ENCODE results near the gene G3BP1.
A peak's percentile ranks its signal among the peaks of the same experiment; 100 is the strongest.
"Not testable (repeated sequence)": the region's sequence is repeated elsewhere in the genome, so short reads cannot be mapped to it uniquely, and the experiment has no call there.

Gene G3BP1

DNA sequence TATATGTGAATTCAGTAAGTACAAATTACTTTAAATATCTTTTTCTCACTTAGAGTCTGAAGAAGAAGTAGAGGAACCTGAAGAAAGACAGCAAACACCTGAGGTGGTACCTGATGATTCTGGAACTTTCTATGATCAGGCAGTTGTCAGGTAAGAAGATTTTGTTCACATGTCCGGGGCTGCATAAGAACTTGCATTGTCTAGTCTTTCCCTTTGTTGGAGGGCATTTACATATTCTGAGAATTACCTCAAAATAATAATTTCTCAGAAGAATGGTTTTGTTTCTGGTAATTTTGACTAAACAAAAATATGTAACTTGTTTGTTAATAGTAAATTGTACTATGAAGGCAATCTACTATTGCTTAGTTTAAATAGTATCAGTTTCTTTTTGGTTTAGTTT lies 23.7 kb downstream of the G3BP1 start:
- DNase-seq (ENCODE audit: low read depth in 2 of 2), result no peak

GRCh38 chr5:151798674-151799073 lies 26.9 kb downstream of the G3BP1 start:
- no peak for DNase-seq (ENCODE audit: low read depth in 2 of 2)

DNA sequence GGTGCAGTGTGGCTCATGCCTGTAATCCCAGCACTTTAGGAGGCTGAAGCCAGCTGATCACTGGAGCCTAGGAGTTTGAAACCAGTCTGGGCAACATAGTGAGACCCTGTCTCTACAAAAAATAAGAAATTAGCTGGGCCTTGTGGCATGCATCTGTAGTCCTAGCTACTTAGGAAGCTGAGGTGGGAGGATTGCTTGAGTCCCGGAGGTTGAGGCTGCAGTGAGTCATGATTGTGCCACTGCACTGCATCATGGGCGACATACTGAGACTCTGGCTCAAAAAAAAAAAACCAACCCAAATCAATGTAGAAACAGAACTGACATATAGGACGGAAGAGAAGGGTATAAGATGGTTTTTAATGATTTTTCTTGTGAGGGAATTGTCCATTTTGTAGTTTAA lies 27.7 kb downstream of the G3BP1 start:
- no peak for DNase-seq (ENCODE audit: low read depth in 2 of 2)

GRCh38 chr5:151800532-151800931 lies 28.8 kb downstream of the G3BP1 start:
- DNase-seq (ENCODE audit: low read depth in 2 of 2), result no peak

- DNase-seq (ENCODE audit: low read depth in 2 of 2), result no peak
Observed at GRCh38 chr5:151805414-151806223, 33.9 kb downstream of the G3BP1 start.

DNA sequence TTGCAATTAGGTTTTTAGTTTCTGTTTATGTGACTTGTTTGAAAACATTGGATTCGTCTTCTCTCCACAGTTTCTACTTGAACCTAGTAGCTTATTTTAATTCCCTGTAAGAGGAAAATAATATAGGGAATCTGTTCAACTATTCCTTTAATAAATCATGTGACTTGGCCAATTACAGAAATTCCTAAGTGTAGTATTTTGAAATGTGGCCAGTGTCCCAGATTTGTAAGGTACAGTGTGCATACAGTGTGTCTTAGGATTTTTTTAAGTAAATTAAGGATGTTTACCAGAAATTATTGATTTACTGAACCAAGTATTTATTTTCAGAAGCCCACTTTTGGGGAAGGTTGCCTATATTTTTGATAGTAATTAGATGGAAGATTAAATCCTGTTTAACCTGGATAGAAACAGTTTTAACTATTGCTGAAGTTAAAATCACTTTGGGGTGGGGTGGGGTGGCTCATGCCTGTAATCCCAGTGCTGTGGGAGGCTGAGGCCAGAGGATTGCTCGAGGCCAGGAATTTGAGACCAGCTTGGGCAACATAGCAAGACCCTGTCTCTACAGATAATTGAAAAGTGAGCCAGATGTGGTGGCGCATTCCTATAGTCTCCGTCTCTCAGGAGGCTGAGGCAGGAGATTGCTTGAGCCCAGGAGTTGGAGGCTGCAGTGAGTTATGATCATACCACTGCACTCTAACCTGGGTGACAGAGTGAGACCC lies 36.9 kb downstream of the G3BP1 start:
- DNase-seq (ENCODE audit: low read depth in 2 of 2), result no peak

DNA sequence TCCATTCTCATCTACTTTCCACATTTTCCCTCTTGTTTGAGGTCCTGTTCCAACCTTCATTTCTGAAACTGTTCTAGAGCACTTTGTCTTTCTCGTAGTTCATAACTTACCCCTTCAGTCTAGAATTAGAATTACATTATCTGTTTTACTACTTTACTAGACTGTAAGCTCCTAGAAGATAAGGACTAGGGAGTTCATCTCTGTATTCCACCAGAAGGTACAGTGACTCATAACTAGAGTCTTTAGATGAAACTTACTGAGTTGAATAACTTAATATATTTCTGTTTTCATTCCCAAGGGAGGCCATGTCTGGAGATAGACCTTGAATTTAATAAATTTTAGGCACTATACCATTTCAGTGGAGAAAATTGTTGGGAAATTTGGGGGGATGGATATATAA lies 38.7 kb downstream of the G3BP1 start:
- DNase-seq (ENCODE audit: low read depth in 2 of 2), result no peak

DNA sequence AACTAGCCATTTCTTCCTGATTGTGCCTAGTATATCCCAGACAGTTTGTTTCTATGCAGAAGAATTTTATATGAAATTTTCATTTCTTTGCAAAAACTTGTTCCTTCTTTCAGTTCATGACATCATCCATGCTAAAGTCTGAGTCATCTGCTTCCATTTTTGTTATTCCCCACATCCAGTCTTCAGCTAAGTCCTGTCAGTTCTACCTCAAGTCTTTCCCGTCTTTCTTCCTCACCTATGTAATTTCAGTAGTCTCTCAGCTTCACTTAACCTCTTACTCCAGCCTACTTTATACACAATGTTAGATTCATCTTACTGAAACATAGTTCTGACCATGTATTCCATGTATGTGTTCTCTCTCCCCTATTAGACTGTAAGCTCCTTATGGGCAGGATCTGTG lies 39.1 kb downstream of the G3BP1 start:
- DNase-seq (ENCODE audit: low read depth in 2 of 2), result no peak

GRCh38 chr5:151811593-151812321 lies 40.0 kb downstream of the G3BP1 start:
- no peak for DNase-seq (ENCODE audit: low read depth in 2 of 2)

GRCh38 chr5:151812757-151813309 lies 41.1 kb downstream of the G3BP1 start:
- no peak for DNase-seq (ENCODE audit: low read depth in 2 of 2)

DNA sequence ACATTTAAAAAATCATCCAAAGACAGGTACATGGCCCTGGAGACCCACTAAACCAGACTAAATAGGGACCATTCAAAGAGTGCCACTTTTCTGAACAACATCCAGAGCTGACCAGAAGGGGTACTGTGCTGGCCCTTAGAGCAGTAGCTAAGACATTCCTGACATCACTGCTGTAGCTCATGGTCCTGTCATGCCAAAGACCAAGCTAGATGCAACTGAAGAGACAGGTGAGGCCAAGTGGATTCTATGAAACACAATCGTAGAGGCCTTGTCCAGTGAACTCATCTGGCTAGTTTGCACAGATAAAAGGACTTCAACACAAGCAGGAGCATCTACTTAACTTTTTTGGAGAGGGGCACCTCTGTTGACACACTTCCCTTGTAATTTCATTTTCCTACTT lies 43.3 kb downstream of the G3BP1 start:
- DNase-seq (ENCODE audit: low read depth in 2 of 2), result no peak

DNA sequence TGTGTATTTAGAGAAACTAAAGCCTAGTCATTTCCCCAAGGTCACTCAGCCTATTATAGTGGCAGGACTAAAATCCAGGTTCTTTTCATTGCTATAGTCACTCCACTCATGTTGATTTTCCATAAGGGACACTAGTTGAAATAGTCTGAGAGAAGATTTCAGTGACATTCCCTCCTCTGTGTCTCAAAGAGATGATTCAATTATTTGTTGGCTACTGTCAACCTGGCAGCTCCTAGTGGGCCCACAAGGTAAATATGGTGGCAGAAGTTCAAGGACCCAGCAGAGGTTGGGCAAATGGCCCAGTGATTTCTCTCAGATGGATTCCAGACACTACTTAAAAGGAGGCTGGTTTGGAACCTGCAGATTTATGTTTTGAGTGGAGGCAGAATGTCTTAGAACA lies 48.1 kb downstream of the G3BP1 start:
- no peak for DNase-seq (ENCODE audit: low read depth in 2 of 2)

GRCh38 chr5:151820271-151820670 lies 48.5 kb downstream of the G3BP1 start:
- DNase-seq (ENCODE audit: low read depth in 2 of 2), result no peak

- no peak for DNase-seq (ENCODE audit: low read depth in 2 of 2)
Observed at GRCh38 chr5:151820903-151821302, 49.1 kb downstream of the G3BP1 start.

DNA sequence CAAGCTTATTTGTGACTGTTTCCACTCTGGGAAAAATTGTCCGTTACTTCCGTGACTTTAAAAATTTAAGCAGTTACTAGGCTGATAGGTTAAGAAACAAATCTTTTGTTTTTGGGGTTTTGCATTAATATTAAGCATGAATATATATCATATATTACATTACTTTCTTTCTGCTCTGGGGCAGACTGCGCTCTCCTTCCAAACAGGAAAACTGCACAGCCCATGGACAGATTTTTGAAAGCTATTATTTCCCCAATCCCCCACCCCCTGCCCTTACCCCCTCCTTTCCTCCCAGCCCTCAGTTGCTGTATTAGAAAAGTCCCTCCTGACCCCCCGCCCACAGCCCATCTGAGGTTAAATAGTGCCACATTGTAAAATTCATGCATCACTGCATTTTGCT lies 50.4 kb downstream of the G3BP1 start:
- DNase-seq (ENCODE audit: low read depth in 2 of 2), result no peak

GRCh38 chr5:151825445-151825844 lies 53.7 kb downstream of the G3BP1 start:
- peak in 1 of 2 donors; percentile 3 for DNase-seq (ENCODE audit: low read depth in 2 of 2)

DNA sequence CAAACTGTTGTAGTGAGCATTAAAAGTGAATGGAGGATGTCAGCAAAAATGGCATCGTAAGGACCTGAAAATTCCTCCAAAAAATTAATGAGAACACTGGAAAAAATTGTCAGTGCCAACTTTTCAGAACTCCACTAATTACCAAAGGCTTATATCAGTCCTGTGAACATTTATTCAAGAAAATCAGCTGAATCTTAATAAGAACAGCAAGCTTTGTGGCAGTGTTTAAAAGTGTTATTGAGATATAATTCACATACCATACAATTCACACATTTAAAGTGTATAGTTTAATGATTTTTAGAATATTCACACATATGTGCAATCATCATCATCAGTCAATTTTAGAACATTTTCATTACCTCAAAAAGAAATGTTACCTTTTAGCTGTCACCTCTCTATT lies 57.6 kb downstream of the G3BP1 start:
- no peak for DNase-seq (ENCODE audit: low read depth in 2 of 2)

DNA sequence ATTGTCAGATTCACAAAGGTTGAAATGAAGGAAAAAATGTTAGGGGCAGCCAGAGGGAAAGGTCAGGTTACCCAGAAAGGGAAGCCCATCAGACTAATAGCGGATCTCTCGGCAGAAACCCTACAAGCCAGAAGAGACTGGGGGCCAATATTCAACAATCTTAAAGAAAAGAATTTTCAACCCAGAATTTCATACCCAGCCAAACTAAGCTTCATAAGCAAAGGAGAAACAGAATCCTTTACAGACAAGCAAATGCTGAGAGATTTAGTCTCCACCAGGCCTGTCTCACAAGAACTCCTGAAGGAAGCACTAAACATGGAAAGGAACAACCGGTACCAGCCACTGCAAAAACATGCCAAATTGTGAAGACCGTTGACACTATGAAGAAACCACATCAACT lies 61.1 kb downstream of the G3BP1 start:
- DNase-seq (ENCODE audit: low read depth in 2 of 2), result not testable (repeated sequence)

- no peak for DNase-seq (ENCODE audit: low read depth in 2 of 2)
Observed at GRCh38 chr5:151846765-151847164, 75.0 kb downstream of the G3BP1 start.

DNA sequence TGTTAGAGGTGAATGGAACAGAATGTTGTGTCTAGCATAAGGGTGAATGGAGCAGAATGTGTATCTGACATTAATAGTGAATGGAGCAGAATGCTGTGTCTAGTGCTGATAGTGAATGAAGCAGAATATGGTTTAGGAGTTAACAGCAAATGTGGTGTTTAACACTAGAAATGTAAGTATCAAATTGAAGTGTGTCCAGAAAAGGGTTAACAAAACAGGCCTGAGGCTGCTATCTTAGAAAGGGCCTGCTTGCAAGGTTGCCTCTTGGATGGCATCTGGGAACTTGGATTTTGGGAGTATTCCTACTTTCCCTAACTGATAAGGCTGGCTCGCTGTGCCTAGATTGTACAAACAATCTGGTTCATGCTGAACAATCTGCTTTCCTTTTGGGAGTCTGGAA lies 76.1 kb downstream of the G3BP1 start:
- DNase-seq (ENCODE audit: low read depth in 2 of 2), result no peak

DNA sequence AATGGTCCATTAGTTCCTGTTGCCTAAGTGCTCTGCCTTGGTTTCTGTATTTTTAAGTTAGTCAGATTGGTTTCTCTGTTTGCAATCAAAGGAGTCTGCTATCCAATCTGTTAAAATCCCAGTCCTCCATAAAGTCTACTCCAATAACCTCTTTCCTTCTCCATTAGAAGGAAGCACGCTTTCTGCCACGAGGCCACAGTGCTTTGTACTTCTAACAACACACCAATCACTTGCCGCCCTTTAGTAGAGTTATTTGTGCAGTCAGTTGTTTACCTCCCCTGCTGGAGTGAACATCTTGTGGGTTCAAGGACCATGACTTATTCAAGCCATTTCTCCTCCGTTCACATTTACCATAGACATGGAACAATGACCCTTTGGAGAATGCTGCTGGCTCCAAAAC lies 83.9 kb downstream of the G3BP1 start:
- DNase-seq (ENCODE audit: low read depth in 2 of 2), result no peak

DNA sequence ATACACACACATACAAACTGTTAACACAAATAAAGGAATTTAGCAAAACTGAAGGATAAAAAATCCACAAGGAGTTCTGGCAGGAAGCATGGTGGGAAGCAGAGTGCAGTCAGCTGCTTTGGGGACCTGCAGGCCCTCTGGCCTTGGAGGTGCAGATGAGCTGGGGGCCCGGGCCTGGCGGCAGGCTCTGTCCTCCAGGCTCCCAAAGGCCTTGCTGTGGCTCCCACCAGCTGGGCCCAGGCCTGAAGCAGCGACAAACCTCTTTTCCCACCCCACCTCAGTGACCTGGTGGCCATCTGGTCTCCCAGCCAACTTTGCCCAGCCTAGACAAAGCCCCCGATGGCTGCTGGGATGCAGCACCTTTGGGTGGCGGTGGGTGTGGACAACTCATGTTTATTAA lies 85.1 kb downstream of the G3BP1 start:
- DNase-seq (ENCODE audit: low read depth in 2 of 2), result no peak

Data from stimulated activated CD4-positive, alpha-beta T cell treated with anti-CD3 and anti-CD28 coated beads, Interleukin-1b, Interleukin-23, amount 100 ng/mL, for 4 hours (primary cell).